Testis (tissue), 3 donors: ENCODE results near the gene RNF222. TPM values are rescaled to one million over a fixed set of nuclear protein-coding genes. Genes with fewer than 3 reads are reported as not detected.
"Not testable (repeated sequence)": the region's sequence is repeated elsewhere in the genome, so short reads cannot be mapped to it uniquely, and the experiment has no call there.

Source experiments
- DNase-seq: peaks from one replicate; pipeline ENCODE4 v3.0.0-alpha.2; 2019
- H3K27ac ChIP-seq, 2 donors: fragments of 200-600 bp; sonication (generic); one replicate each; pipeline ENCODE4 v1.5.1; 2019
- H3K27me3 ChIP-seq: fragments of 200-600 bp; sonication (generic); one replicate; pipeline ENCODE4 v1.5.1; 2019
- H3K36me3 ChIP-seq: fragments of 200-600 bp; sonication (generic); one replicate; pipeline ENCODE4 v1.5.1; 2017; ENCODE audit warnings: low read depth; ENCODE audit errors: missing control alignments
- H3K4me1 ChIP-seq: fragments of 200-600 bp; sonication (generic); one replicate; pipeline ENCODE4 v1.5.1; 2019
- H3K4me3 ChIP-seq, 2 donors: fragments of 200-600 bp; sonication (generic); one replicate each; pipeline ENCODE4 v1.5.1; 2017 to 2019
- H3K9me3 ChIP-seq: fragments of 200-600 bp; sonication (generic); one replicate; pipeline ENCODE4 v1.5.1; 2017
- POLR2A ChIP-seq: fragments of 450-650 bp; IDR thresholded peaks from one replicate; pipeline ENCODE4 v1.6.1; 2017; ENCODE audit warnings: antibody characterized with exemption, mild to moderate bottlenecking, moderate library complexity
- WGBS, 2 donors: methylation state at CpG; one replicate each; pipeline ENCODE4 v1.1.5; 2018; 5-methylcytosine and 5-hydroxymethylcytosine counted together
- intact Hi-C: fragments of 100-400 bp; cut with DNase I; formaldehyde crosslinking; loops from one replicate; pipeline ENCODE4 v1.15.1; 2023; ENCODE audit warnings: low total_unique reads
- polyA plus RNA-seq: library from polyadenylated mRNA; stranded (reverse); fragments of 350-450 nt; fragmentation: Illumina TruSeq; extraction: RNeasy Lipid Tissue Mini Kit (QIAGEN cat#74804); gene quantifications from one replicate; pipeline ENCODE4 v1.2.3, GENCODE V29; 2014; ENCODE audit warnings: low read depth, low replicate concordance; ENCODE audit not compliant: insufficient read depth
- total RNA-seq, 2 donors: library from RNA; depleted of rRNA; stranded (reverse); fragments of >200 nt; gene quantifications; one replicate each; pipeline ENCODE4 v1.2.3, GENCODE V29; 2016
- TF ChIP-seq, protein P1 (sequence below), 3 experiments: fragments of 450-650 bp in 2 of 3; fragments of 200-600 bp in 1 of 3; sonication (generic) in 1 of 3; IDR thresholded peaks; one replicate each; pipeline ENCODE4 v1.5.1; 2016 to 2019; ENCODE audit warnings: antibody characterized with exemption in 3 of 3, mild to moderate bottlenecking in 2 of 3, moderate library complexity in 1 of 3

Gene RNF222
- total and polyA plus RNA-seq, 3 donors from 2014 or later: 0.06 TPM; not detected in 2

DNA sequence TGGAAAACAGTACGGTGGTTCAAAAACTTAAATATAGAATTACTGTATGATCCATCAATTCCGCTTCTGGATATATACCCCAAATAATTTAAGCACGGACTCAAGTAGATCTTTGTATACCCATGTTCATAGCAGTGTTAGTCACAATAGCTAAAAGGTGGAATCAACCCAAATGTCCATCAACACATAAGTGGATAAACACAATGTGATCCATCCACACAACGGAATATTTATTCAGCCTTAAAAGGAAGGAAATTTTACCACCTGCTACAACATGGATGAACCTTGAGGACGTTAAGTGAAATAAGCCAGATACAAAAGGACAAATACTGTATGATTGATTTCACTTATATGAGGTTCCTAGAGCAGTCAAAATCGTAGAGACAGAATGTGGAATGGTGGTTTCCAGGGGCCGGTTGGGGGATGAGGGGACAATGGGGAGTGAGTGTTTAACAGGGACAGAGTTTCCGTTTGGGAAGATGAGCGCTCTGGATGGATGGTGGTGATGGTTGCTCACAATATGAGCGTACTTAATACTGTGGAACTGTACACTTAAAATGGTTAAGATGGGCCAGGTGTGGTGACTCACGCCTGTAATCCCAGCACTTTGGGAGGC is 5.4 kb upstream of the RNF222 start:
- whole genome bisulfite sequencing, 2 donors: 89 to 91% methylated on average over 11 of the region's 11 CpGs

DNA sequence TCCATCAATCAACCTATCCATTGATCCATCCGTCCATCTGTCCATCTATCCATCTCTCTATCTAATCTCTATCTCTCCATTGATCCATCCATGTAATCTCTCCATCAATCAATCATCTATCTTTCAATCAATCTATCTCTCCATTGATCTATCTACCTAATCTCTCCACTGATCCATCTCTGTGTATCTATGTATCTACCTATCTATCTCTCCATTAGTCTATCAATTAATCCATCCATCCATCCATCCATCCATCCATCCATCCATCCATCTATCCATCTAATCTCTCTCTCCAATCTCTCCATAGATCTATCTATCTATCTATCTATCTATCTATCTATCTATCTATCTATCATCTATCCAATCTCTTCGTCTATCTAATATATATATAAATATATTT is 3.5 kb upstream of the RNF222 start:
- Histone ChIP-seq H3K27ac (no peak overlapping the region), H3K9me3 (no peaks in the 10 kb centered on the region), H3K4me1 (no peaks in the 10 kb centered on the region), H3K4me3 (no peak overlapping the region), H3K36me3 (no peaks in the 10 kb centered on the region), H3K27me3 (no peaks in the 10 kb centered on the region)
- WGBS, 2 donors: 87 to 93% methylated on average over 2 of the region's 2 CpGs
- intact Hi-C loops: no loop called here
- no peak for DNase-seq
- TF ChIP-seq, protein P1, sequence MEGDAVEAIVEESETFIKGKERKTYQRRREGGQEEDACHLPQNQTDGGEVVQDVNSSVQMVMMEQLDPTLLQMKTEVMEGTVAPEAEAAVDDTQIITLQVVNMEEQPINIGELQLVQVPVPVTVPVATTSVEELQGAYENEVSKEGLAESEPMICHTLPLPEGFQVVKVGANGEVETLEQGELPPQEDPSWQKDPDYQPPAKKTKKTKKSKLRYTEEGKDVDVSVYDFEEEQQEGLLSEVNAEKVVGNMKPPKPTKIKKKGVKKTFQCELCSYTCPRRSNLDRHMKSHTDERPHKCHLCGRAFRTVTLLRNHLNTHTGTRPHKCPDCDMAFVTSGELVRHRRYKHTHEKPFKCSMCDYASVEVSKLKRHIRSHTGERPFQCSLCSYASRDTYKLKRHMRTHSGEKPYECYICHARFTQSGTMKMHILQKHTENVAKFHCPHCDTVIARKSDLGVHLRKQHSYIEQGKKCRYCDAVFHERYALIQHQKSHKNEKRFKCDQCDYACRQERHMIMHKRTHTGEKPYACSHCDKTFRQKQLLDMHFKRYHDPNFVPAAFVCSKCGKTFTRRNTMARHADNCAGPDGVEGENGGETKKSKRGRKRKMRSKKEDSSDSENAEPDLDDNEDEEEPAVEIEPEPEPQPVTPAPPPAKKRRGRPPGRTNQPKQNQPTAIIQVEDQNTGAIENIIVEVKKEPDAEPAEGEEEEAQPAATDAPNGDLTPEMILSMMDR (IDR thresholded peaks at IDR 0.05): no peak
- TF ChIP-seq POLR2A: no peak

More for the DNA sequence above, 5.4 kb upstream of the RNF222 start:
- Histone ChIP-seq H3K27ac (no peak overlapping the region), H3K4me1 (no peaks in the 10 kb centered on the region), H3K9me3 (no peaks in the 10 kb centered on the region), H3K4me3 (no peak overlapping the region), H3K36me3 (no peaks in the 10 kb centered on the region), H3K27me3 (no peaks in the 10 kb centered on the region)
- DNase-seq: no peak
- intact Hi-C loops: no loop called here
- no peak for TF ChIP-seq POLR2A
- TF ChIP-seq, protein P1 (IDR thresholded peaks at IDR 0.05): no peak

DNA sequence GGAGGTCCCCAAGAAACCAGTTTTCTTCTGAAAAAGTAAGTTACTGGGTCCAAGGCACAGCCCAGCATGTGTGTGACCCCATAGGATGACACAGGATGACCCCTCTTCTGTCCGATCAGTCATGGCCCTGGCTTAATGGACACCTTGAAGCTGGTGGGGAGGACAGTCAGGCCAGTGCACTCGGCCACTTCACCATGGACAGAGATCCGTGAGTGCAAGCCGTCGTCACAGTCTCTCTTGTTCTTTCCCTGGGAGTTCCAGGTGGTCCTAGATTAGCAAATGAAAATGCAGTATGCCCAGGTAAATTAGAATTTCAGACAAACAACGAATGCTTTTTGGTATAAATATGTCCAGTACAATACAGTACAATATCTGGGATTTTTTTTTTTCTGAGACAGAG is 1.4 kb upstream of the RNF222 start:
- no peak for TF ChIP-seq POLR2A
- TF ChIP-seq, protein P1 (IDR thresholded peaks at IDR 0.05): no peak
- H3K4me1 ChIP-seq: no peaks in the 10 kb centered on the region
- H3K27ac ChIP-seq: no peak overlapping the region
- no peak for DNase-seq
- intact Hi-C loops: no loop called here
- 51 to 59% methylated on average over 6 of the region's 6 CpGs for WGBS, 2 donors
- H3K36me3 ChIP-seq: no peaks in the 10 kb centered on the region
- H3K4me3 ChIP-seq: no peak overlapping the region
- no peaks in the 10 kb centered on the region for H3K9me3 ChIP-seq
- H3K27me3 ChIP-seq: no peaks in the 10 kb centered on the region

DNA sequence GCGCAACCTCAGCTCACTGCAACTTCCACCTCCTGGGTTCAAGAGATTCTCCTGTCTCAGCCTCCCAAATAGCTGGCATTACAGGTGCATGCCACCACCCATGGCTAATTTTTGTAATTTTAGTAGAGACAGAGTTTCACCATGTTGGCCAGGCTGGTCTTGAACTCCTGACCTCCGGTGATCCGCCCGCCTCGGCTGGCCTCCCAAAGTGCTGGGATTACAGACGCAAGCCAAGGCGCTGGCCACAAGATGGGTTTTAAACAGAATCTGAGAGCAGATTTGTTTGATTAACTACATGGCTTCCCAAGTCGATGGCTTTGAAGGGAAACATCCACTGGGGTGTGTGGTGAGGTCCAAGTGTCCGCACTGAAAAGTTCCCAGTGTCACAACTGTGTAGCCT is 3.1 kb downstream of the RNF222 start:
- H3K4me3 ChIP-seq, H3K4me1 ChIP-seq, H3K27me3 ChIP-seq, H3K9me3 ChIP-seq, H3K27ac ChIP-seq, H3K36me3 ChIP-seq, intact Hi-C loops: not testable (repeated sequence)
- 88 to 90% methylated on average over 9 of the region's 9 CpGs for WGBS, 2 donors
- peak; percentile 12 for DNase-seq

- Histone ChIP-seq H3K27ac (no peak overlapping the region), H3K4me3 (no peak overlapping the region), H3K4me1 (no peaks in the 10 kb centered on the region), H3K27me3 (no peaks in the 10 kb centered on the region), H3K9me3 (no peaks in the 10 kb centered on the region), H3K36me3 (no peaks in the 10 kb centered on the region)
- intact Hi-C loops: no loop called here
- TF ChIP-seq POLR2A: no peak
- TF ChIP-seq, protein P1 (IDR thresholded peaks at IDR 0.05): no peak
- 68 to 74% methylated on average over 8 of the region's 8 CpGs for WGBS, 2 donors
- no peak for DNase-seq
Observed at GRCh38 chr17:8393470-8394231, 4.0 kb downstream of the RNF222 start.
